ENCODE results near the gene ABCC1. TPM values are rescaled to one million over a fixed set of nuclear protein-coding genes. Genes with fewer than 3 reads are reported as not detected.

The ABCC1 gene
- total RNA-seq, 1 experiment from 2014 or later = 56.4 TPM

DNA sequence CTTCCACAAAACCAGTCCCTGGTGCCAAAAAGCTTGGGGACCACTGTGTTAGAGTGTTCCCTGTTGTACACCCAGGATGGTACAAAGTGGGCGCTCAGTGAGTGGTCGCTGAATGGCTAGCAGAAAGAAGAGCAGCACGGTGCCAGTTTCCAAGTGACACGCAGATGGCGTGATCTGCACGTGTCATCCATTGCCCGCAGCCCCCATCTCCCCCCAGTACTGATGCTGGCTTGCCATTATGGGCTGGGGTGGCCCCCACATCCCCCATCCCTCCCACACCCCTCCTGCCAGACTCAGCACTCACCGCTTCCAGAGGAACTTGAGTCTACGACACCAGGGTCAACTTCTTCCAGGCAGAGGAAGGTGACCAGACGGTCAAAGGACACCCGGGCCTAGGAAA, 237.4 kb downstream of the ABCC1 start:
- no peak overlapping the region for H2BK20ac ChIP-seq (ENCODE audit: low read depth, low read length, poor library complexity, severe bottlenecking)
- H4K20me1 ChIP-seq (ENCODE audit: control insufficient read depth, insufficient read depth, insufficient read length) = no peaks in the 10 kb centered on the region
- no peak overlapping the region for H3K27ac Mint-ChIP-seq
- peaks cover 6 to 8% of the 10 kb centered on the region in 2 experiments for H3K4me1 Mint-ChIP-seq
- H3K4me3 Mint-ChIP-seq = no peak overlapping the region
- no peak overlapping the region for H3K27ac ChIP-seq (ENCODE audit: insufficient read length, low read depth, low read length)
- H3K23ac ChIP-seq (ENCODE audit: insufficient read length, low read depth, low read length) = no peak overlapping the region
- no peaks in the 10 kb centered on the region for H3K27me3 ChIP-seq (ENCODE audit: insufficient read depth, low read length)
- DNase-seq = no peak
- H3K9me3 ChIP-seq (ENCODE audit: control insufficient read depth, low read depth, low read length) = no peaks in the 10 kb centered on the region
- H3T11ph ChIP-seq (ENCODE audit: low read length) = no peak overlapping the region
- TF ChIP-seq, protein P1, sequence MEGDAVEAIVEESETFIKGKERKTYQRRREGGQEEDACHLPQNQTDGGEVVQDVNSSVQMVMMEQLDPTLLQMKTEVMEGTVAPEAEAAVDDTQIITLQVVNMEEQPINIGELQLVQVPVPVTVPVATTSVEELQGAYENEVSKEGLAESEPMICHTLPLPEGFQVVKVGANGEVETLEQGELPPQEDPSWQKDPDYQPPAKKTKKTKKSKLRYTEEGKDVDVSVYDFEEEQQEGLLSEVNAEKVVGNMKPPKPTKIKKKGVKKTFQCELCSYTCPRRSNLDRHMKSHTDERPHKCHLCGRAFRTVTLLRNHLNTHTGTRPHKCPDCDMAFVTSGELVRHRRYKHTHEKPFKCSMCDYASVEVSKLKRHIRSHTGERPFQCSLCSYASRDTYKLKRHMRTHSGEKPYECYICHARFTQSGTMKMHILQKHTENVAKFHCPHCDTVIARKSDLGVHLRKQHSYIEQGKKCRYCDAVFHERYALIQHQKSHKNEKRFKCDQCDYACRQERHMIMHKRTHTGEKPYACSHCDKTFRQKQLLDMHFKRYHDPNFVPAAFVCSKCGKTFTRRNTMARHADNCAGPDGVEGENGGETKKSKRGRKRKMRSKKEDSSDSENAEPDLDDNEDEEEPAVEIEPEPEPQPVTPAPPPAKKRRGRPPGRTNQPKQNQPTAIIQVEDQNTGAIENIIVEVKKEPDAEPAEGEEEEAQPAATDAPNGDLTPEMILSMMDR (conservative IDR thresholded peaks at IDR 0.05) = no peak
- no CpG with 5 or more reads among the region's 11 CpGs for WGBS (ENCODE audit: extremely low coverage, insufficient read length, low lambda C conversion rate)
- no peak overlapping the region for H4K5ac ChIP-seq (ENCODE audit: insufficient read length, low read depth, low read length)
- no peak overlapping the region for H3K18ac ChIP-seq (ENCODE audit: insufficient read length, low read depth, low read length)
- H2BK15ac ChIP-seq (ENCODE audit: low read depth, low read length) = no peak overlapping the region
- H4K91ac ChIP-seq (ENCODE audit: insufficient read length, low read depth, low read length) = no peak overlapping the region
- no peaks in the 10 kb centered on the region; a peak in 1 of 7 replicates for H3K36me3 Mint-ChIP-seq (ENCODE audit: insufficient read depth in 1 of 3, low read depth in 3 of 3)
- no peaks in the 10 kb centered on the region for H3K9me3 Mint-ChIP-seq
- no peak overlapping the region for H2BK120ac ChIP-seq (ENCODE audit: low read depth, low read length, poor library complexity, severe bottlenecking)
- H2AFZ ChIP-seq (ENCODE audit: low read length) = no peak overlapping the region
- no peak overlapping the region for H3K4me2 ChIP-seq (ENCODE audit: insufficient read depth, insufficient read length, low read length)
- H3K14ac ChIP-seq (ENCODE audit: insufficient read depth, low read length) = no peak overlapping the region
- no peaks in the 10 kb centered on the region for H3K79me2 ChIP-seq (ENCODE audit: insufficient read depth, low read length)
- H3K56ac ChIP-seq (ENCODE audit: insufficient read length, low read depth, low read length) = no peak overlapping the region
- H2AK5ac ChIP-seq (ENCODE audit: insufficient read length, low read length) = no peak overlapping the region
- H3K4me1 ChIP-seq (ENCODE audit: insufficient read depth, low read length) = no peaks in the 10 kb centered on the region
- H3K9ac ChIP-seq (ENCODE audit: extremely low read depth, insufficient read length, low read length) = no peak overlapping the region
- no peaks in the 10 kb centered on the region for H3K27me3 Mint-ChIP-seq (ENCODE audit: low read depth)
- H3K4ac ChIP-seq (ENCODE audit: low read depth, low read length) = no peak overlapping the region
- no peak overlapping the region for H4K8ac ChIP-seq (replicated peaks; ENCODE audit: insufficient read length, low read depth, low read length)
- no peak overlapping the region for H2BK5ac ChIP-seq (ENCODE audit: insufficient read length, low read length)
- H3K79me1 ChIP-seq (ENCODE audit: insufficient read depth, low read depth, low read length, poor library complexity, severe bottlenecking) = no peaks in the 10 kb centered on the region
- no peaks in the 10 kb centered on the region for H3K23me2 ChIP-seq (ENCODE audit: insufficient read length, low read depth, low read length, poor library complexity, severe bottlenecking)
- H2BK12ac ChIP-seq (ENCODE audit: insufficient read length, low read depth, low read length) = no peak overlapping the region
